Stomach (tissue), 4 donors: ENCODE results near the gene DFFB.

Source experiments
- CTCF ChIP-seq, 7 experiments: fragments of 450-650 bp in 4 of 7; fragments of 200-600 bp in 3 of 7; sonication (generic) in 3 of 7; IDR thresholded peaks; one replicate each; pipeline ENCODE4 v1.5.1; 2016 to 2019; ENCODE audit warnings: antibody characterized with exemption in 7 of 7, control low read depth in 2 of 7, mild to moderate bottlenecking in 1 of 7
- EP300 ChIP-seq: sonication (generic); formaldehyde crosslinking; IDR thresholded peaks from one replicate; pipeline ENCODE4 v1.6.1; 2017; ENCODE audit warnings: antibody characterized with exemption
- POLR2A ChIP-seq, 4 donors: fragments of 450-650 bp; IDR thresholded peaks; one replicate each; pipeline ENCODE4 v1.6.1; 2016; ENCODE audit warnings: antibody characterized with exemption in 4 of 4, control low read depth in 2 of 4, mild to moderate bottlenecking in 1 of 4, moderate library complexity in 1 of 4
- POLR2AphosphoS5 ChIP-seq, 3 donors: sonication (generic); formaldehyde crosslinking; IDR thresholded peaks; one replicate each; pipeline ENCODE4 v1.6.1; 2016; ENCODE audit warnings: antibody characterized with exemption in 3 of 3

DNA sequence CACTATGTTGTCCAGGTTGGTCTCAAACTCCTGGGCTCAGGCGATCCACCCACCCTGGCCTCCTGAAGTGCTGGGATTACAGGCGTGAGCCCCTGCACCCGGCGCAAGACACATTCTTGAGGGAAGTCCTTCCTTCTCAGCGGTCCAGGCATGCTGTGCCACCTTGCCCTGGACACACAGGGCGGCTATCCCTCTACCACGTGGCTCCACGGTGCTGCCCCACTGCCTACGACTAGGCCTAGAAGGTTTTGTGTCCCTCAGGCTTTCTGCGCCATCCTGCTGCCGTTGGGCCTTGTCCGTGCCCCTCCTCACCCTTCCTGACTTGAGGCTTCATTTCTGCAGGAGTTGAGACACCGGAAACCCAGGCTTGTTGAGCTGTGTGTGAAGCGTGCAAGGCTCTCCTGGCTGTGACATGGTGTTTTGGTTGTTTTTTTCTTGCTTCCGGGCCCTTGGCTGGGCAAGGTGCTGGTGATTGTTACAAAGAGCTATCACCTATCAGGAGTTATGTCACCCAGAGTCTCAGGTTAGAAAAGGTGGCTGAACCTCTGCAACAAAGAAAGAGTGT lies 28.9 kb downstream of the DFFB start:
- TF ChIP-seq CTCF (IDR thresholded peaks at IDR 0.05) (no peak), POLR2A (IDR thresholded peaks at IDR 0.05) (no peak), POLR2AphosphoS5 (IDR thresholded peaks at IDR 0.05) (no peak), EP300 (no peak)
